CD1c-positive myeloid dendritic cell (primary cell): ENCODE data around the gene UIMC1.
A peak's percentile ranks its signal among the peaks of the same experiment; 100 is the strongest.

Source experiments
- DNase-seq: peaks from one replicate; pipeline ENCODE4 v3.0.0-alpha.2; 2016; ENCODE audit errors: extremely low spot score

UIMC1 gene

DNA sequence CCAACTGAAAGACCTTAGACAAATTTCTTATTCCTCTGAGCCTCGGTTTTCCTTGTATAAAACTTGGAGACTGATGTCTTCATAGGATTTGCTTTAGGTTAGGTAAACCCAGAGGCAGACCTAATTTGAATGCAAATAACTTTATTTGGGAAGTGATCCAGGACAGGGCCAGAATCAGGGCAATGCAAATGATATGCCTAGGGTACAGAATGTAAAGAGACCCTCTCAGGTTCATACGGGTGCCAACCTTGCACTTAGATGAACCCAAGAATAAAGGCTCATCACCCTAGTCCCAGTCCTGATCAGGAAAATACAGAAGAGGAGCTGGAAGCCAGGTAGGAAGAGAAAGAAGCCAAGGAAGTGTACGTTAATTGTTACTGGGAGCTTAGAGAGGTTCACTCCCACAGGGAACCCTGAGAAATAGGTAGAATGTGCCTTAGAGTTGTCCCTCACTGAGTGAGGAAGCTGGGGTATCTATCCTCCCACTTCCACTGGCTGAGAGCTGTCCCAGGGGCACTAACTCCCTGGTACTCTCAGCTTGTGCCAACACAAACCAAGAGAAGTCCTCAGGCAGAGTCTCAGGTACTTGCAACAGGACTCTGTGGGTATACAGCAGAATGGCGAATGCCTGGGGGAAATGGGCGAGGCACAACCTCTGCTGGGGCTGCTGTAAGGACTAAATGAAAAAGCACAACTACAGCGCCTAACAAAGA, 104.3 kb downstream of the UIMC1 start:
- DNase-seq: no peak

DNA sequence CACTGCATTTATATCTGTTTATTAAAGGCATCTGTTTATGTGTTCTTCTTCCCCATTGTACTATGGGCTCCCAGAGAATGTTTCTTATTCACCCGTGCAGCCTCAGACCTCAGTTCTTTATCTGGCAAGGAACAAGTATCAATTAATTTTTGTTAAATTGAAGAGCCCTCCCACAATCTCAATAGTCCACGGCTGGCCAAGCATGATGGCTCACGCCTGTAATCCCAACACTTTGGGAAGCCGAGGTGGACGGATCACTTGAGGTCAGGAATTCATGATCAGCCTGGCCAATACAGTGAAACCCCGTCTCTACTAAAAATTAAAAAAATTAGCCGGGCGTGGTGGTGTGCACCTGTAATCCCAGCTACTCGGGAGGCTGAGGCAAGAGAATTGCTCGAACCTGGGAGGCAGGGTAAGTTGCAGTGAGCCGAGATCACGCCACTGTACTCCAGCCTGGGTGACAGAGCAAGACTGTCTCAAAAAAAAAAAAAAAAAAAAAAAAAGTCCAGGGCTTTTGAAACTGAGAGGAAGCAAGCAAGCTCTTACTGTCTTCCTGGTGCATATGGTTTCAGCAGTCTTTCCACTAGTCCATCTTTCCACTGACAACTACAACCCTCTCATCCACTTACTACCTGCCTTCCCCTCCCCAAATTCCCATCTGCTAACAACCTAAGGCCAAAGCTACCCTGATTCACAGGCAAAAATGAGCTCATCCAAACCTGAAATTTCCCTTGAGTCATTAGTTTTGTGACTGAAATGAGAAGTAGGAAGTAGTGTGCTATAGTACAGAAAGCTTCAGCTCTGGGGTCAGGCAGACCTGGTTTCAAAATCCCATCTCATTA, 105.1 kb downstream of the UIMC1 start:
- peak; percentile 86 for DNase-seq

DNA sequence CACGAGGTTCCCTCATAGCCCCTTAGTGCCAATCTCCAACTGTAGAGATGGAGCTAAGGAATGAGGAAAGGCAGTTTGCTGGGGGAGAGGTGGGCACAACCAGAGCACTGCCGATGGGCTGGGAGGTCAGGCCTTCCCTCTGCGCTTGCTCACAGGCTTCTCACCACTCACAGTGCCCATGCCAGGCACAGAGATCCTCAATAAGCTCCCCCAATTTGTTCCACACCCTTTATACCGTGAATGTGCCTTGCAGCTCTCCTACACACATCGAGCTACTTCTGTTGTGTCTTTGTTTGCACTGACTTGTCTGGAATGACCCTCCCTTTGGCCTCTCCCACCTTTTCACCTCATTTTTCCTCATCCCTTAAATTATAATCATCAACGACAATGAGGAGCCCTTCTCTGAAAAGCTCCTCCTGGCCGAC, 105.8 kb downstream of the UIMC1 start:
- DNase-seq: no peak

DNA sequence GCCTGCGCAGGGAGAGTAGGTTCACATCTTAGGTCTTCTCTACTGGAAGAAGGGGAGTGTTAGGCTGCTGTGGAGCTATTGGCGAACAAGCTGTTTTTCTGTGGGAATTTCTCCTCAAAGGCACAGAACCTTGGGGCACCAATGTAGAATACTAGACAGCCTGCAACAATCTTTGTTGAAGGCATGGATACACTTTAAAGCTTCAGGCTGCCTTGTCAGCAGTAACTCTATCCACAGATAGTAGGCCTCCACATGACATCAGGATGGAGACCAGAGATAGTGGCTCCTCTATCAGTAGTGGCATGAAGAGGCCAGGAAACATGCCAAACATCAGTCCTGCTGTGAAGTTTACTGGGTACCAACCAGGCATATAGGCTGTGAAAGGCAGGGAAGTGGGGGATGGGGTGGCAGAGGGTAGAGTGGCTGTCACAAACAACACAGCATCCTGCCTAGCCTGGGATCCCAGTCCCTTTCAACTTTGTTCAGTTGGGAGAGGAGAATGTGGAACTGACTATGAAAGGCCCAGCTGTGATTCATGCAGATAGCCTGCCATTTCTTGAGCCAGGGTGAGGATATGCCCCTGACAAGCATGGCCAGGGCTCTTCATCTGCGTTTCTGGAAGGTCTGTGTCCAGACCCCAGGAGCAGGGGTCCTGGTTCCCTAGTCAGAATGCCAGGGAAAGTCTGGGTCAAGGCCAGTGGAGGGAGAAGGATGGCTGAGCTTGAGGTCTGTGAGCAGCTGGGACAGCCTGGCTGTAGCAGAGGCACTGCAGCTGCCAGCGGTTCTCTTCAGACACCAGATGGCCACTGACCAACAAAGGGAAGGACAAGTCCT, 106.4 kb downstream of the UIMC1 start:
- no peak for DNase-seq

DNA sequence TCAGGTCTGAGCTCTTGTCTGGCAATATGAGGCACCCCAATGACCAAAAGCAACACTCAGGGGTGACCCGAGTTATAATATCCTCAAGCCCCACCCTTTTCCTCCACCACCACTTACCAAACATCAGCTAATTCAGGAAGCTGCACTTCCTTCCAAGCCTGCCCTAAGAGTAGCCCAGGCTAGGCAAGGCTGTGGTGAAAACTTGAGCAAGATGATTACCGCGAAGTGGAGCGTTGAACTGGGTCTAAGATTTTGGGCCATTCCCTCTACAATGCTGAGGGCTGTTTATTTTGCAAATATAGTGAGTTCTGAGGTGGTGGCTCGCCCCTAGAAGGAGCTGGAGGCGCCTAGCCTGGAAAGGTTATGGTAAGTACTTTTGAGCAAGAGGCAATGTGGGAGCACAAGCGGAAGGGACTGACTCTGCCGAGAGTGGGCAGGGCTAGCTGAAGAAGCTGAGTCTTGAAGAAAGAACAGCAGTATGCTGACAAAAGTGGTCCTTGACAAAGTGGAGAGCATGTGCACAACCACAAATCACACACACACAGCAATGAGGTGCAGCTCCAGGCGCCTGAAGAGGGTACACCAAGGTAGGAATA, 107.2 kb downstream of the UIMC1 start, which contains the start of gene HK3:
HK3 (minus strand) TSS at position 51 of the 596 bp plus-strand sequence. CDS start 3,187 bp downstream, outside the sequence.
- DNase-seq: peak; percentile 80

DNA sequence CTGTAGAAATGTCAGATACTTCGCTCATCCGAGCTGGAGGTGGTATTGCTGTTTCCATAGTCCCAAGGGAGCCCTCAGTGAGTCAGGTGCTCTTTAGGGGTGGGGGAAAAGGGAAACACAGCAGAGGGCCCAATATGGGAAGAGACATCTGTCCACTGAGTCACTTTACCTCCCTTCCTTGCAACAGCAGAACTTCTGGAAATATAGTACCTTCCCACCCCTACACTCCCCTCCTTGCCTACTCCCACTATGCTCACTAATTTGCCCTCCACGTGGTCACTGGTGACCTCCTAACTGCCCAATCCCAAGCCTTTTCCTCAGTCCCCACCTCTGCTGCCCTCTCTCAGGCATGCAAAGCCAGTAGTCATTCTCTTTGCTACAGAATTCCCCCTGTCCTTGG, 109.3 kb downstream of the UIMC1 start:
- peak; percentile 65 for DNase-seq

DNA sequence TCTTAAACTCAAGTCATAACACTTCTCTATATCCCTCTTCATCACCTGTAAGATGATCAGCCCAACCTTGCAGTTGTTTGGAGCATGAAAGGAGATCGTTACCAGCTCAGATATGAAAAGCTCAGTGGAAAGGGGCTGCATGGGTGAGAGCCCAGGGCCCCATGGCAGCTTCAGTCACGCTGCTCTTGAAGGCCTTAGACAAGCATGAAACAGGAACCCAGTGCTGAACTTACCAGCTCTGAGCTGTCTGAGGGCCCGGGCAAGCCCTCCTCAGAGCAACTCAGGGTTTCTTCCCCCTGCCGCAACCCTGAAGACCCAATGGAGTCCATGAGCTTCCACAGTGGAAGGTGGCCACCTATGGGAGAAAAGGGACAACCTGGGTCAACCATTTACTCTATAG, 110.7 kb downstream of the UIMC1 start:
- no peak for DNase-seq

DNA sequence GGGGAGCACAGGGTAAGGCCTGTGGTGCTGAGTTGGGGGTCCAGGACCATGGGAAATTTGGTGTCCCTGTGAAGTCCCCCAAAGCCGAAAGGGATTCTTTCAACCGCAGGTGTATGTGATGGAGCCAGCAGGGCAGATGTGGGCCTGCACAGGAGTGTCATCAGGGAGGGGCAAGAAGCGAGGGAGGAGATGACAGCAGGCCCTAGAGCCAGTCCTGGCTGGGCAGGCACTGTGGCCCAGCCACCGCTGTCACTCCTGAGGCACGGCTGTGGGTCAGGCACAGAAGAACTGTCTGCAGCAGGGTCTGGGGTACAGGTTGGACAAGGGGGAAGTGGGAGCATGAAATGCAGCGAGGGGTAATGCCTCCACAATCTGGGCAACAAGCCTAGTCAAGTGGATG, 112.3 kb downstream of the UIMC1 start:
- no peak for DNase-seq

DNA sequence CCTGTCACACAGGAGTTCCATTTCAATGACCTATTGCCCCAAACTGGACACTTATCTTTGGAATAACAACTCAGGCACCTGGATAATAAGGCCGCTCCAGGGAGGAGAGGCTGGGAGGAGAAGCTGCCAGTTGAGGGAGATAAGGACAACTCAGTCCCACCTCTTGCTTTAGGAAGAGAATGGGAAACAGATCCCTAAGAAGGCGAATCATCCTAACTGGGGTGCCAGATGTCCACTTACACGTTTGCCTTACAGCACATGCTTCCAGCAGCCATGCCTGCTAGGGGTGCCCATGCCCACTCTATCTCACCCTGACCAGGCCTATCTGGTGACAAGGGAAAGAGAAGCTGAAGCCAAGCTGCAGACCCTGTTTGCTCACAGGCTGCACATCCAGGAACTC, 113.9 kb downstream of the UIMC1 start:
- DNase-seq: no peak

DNA sequence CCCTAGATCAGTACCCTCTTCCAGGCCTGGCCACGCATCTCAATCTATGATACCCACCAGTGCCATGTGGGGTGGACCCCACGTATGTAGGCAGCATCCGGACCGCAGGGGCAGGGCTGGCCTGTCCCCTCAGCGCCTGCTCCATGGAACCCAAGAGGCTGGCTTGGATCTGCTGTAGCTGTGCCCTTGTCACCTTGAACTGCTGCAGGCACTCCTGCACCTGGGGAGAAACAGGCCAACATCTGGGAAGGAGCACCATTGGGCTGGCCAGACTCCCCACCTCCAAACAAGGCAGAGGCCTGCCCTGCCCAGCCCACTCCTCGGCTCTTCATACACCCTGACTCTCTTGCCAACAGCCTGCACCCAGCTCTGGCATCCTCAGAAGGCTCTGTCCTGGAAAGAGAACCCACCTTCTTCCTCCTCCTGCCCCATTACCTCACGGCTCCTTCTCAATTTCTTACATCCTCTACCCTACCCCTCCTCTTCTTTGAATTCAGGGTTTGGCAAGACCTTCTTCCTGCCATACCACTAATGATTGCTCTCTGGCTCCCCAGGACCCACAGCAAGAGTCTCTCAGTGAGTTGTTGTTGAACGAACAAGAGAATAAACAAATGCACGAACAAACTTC, 115.1 kb downstream of the UIMC1 start:
- DNase-seq: no peak

DNA sequence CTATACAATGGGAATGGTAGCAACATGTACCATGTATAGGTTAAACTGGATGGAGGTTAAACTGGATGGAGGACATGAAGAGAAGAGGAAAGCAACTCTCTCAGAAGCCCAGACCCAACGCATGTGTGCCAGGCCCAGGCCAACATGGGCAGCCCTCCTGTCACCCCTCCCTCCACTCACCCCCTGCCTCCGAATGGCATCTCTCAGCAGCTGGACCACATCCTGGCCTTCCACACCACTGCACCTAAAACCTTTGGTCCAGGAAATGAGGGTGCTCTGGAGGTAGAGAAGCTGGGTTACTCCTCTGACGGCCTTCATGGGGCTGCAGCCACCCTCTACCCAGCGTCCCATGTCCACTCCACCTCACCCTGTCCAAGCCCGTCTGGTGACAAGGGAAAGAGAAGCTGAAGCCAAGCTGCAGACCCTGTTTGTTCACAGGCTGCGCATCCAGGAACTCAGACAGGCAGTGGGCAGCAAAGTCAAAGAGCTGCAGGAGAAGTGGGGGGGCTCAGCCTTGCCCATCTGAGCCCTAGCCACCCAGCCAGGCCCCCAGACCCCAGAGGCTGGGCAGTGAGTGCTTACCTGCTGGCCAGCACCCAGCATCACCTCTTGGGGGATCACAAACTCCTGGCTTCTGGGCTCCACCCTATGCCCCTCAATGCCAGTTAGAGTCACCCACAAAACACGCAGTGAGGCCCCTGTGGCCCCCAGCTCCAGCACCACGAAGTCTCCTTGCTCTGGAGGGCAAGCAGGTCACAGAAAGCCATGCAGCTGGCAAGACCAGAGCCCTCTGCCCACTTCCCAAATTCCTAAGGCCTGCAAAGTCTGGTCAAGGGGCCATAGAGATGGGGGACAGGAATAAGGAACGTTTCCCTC, 115.9 kb downstream of the UIMC1 start:
- no peak for DNase-seq

DNA sequence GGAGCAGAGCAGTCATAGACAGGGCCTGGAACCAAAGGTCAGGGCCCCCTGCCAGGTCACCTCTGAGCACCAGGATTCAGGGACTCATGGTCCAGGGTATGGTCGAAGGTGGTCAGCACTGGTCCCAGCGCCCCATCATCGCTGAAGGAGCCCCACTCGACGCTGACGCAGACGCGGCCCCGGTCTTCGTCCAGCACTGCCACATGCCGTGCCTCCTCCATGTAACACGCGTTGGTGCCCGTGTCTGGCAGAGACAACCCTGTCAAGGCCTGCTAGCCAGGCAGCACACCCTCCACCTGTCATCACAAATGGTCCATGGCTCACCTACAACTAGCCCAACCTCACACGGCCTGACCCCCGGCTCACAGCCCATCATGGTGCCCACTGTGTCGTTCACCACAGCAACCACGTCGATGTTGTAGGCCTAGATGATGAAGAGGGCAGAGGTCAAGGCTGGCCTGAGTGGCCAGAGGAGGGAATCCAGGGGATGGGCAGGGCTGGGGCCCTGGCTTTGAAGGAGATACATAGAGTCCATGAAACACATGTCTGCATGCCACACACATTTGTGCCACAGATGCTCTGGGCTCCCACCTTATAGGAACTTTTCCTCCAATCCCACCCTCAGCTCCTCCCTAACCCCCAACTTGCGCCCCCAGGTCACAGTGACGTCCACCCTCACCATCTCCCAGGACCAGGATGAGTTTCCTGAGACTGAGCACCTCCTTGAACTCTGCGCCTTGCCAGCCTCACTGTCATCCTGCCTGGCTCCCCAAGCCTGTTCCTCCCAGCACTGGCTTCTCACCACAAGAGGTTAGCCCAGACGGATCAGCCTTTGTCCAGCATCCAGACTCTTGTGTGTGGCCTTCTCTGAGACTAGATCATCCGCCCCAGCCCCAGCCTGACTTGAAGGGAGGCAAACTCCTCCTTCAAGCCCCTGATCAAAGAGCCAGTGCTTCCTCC, 117.0 kb downstream of the UIMC1 start:
- DNase-seq: no peak

DNA sequence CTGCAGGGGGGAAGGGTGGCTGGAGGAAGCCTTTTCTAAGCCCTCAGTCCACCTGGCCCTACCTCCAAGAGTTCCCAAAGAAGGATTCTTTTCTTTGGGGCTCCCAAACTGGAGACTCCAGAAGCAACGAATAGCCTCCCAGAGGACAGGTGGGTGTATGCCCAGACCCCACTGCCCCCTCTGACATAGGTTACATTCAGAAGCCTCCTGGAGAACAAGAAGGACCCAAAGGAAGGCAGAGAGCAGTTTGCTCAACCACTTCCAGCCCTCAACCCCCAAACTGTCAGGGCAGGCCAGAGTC, 117.8 kb downstream of the UIMC1 start:
- no peak for DNase-seq

DNA sequence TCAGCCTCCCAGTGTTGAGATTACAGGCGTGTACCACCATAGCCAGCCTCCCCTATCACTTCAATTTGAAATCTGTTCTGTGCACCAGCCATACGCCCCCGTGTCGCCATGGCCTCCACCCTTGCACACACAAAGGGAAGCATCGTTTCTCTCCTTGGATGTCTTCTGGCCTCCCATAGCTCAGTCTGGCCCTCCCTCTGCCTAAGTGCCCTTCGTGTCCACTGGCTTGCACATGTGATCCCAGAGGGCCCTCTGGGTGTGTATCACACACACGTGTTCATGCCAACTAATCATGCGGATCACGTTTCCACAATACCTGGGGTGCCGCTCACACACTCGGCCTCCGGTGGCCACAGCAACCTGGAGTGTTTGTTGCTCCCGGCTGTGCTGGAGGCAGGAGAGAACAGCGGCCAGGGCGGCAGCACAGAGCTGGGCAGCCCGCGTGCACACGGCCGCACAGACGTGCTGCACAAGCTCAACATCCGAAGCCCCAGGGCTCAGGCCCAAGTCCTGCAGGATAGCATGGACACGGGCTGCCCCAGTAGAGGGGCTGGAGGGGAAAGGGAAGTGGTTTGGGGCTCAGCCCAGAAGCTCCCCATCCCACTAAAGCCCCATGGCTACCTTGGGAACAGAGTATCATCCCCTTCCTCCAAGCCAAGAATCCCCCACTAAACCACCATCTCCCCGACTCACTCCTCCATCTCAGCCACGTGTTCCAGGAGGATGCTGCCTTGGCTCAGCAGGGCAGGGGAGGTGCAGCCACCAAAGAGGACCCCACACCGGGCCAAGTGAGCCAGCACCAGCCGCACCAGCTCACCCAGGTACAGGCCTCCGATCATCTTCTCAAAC, 118.3 kb downstream of the UIMC1 start:
- DNase-seq: no peak

DNA sequence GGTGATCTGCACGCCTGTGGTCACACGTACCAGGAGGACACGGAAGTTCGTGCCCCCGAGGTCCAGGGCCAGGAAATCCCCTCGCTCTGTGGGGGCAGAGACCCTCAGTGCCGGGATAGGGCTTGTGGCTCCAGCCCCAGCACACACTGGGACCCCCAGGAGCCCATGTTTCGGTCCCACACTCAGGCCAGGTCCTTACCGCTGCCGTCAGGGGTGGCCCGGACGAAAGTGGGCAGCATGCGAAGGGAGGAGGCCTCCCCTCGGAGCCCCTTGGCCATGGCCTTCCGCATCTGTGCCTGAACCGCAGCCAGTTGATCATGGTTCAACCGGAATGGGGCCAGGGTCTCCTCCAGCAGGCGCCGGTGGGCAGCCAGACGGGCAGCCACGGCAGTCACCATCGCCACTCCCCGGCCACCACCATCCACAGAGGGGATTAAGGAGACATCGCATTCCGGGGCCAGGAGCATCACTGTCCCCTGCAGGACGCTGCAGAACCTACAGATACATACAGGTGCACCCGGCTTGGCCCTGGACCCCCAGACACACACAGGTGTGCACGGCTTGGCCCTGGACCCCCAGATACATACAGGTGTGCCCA, 119.2 kb downstream of the UIMC1 start:
- DNase-seq: no peak

DNA sequence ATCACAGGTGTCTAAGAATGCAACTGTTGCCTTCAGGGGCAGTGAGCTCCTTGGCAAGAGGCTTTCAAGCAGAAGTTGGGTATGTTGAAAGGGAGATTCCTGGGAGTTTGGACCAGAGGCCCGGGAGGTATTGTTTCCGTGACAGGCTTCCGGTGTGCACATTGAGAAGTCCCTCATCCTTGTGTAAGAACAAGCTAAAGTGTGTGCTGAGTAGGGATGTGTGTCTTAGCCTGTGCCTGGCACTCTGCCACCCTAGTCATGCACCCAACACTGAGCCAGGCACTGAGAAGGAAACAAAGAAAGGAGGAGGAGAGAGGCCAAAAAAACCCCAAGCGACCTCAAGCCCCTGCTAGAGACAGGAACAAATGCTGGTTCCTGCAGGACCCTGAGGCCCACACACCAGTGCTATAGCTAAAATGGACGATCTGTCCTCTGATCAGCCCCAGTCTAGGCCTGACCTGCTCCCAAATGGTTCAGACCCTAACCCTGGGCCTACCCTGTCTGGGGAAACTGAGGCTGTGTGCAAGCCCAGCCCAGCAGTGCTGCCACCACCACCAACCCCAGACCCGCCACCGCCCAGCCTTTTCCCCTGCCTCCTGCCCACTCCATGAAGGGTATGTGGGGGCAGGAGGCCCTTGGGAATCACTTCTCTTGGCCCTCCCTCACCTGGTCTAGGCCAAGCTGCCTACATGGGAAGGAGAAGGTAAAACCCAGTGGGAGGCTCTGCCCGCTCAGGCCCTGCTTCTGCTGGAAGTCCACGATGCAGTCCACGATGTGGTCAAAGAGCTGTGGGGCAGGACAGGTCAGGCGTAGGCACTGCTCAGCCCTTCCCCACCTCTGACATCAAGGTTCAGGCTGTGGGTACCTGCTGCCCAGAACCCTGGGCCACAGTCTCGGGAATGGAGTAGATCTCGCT, 120.0 kb downstream of the UIMC1 start:
- no peak for DNase-seq

DNA sequence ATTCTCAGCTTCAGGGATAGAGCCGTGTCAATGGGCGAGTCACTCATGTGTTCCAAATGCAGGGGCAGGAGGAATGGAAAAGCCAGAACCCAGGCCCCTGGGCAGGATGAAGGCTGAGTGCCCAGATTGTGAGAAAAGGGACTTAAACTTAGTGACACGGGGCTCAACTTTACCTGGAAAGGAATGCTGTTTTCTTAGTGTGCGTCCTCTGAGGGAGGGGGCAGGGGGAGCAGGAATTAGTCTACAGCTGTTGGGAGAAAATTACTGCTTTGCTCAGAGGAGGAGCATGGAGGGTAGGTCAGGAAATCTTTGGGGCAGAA, 122.0 kb downstream of the UIMC1 start:
- DNase-seq: no peak
